Large intestine (tissue), 3 donors: ENCODE measurements around the gene SUSD3. TPM values are rescaled to one million over a fixed set of nuclear protein-coding genes. Genes with fewer than 3 reads are reported as not detected.

Experiments
- DNase-seq, 2 donors: peaks; one replicate each; pipeline versions ENCODE4 v3.0.0 to v3.0.0-alpha.2; 2013
- H3K27ac ChIP-seq: one replicate; pipeline ENCODE4 v1.5.1; 2013; ENCODE audit warnings: low read length
- H3K27me3 ChIP-seq: 2 replicates; pipeline ENCODE4 v1.6.1; 2013; ENCODE audit warnings: low read length; ENCODE audit not compliant: control insufficient read depth, insufficient read depth
- H3K36me3 ChIP-seq: 2 replicates; pipeline ENCODE4 v1.6.1; 2013; ENCODE audit warnings: low read length; ENCODE audit not compliant: control insufficient read depth, insufficient read depth
- H3K4me1 ChIP-seq: one replicate; pipeline ENCODE4 v1.6.1; 2013; ENCODE audit warnings: low read length; ENCODE audit not compliant: control insufficient read depth, insufficient read depth
- H3K4me3 ChIP-seq: one replicate; pipeline ENCODE4 v1.5.1; 2013; ENCODE audit warnings: low read length
- H3K9me3 ChIP-seq: one replicate; pipeline ENCODE4 v1.6.1; 2013; ENCODE audit warnings: mild to moderate bottlenecking, low read depth, low read length, moderate library complexity; ENCODE audit not compliant: control insufficient read depth
- WGBS: methylation state at CpG from one replicate; pipeline ENCODE4 v1.1.5; 2013; ENCODE audit warnings: low lambda C conversion rate; ENCODE audit not compliant: insufficient coverage; 5-methylcytosine and 5-hydroxymethylcytosine counted together
- polyA plus RNA-seq: library from polyadenylated mRNA; unstranded; fragments of 120-200 nt; gene quantifications from one replicate; pipeline ENCODE4 v1.2.1, GENCODE V29; 2013

SUSD3 gene
- polyA plus RNA-seq, 1 donor = 7.6 TPM

DNA sequence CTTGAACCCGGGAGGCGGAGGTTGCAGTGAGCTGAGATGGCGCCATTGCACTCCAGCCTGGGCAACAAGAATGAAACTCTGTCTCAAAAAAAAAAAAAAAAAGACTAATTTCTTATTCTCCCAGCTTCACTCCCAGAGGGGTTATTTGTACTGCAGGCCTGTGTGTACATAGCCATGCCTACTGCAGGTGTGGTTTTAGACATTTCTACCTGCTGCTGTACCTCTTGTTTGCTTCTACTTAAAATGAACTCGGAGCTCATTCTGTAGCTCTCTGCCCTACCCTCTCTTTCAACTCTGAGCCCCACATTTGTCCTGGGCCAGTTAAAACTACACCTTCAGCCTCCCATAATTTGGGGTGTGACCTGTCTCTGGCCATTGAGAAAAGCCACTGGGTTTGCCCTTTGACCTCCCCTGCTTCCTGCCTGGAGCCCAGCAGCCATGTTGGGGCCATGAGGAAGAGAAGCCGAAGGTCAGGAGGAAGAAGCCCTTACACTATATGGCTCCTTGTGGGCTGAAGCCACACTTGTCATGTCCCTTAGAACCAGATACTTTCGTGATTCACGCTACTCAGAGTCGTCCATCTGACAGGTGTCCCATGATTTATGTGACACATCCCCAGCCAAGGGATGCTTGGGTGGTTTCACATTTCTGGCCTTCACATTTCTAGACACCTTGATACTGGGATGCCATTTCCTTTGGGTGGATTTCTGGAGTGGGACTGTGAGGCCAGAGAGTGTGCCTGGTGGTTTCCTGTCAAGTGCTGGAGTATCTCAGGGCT is 28.1 kb downstream of the SUSD3 start:
- Histone ChIP-seq H3K27me3 (no peaks in the 10 kb centered on the region), H3K36me3 (peaks cover 4% of the 10 kb centered on the region), H3K4me3 (no peak overlapping the region), H3K9me3 (no peaks in the 10 kb centered on the region), H3K4me1 (peaks cover 2% of the 10 kb centered on the region), H3K27ac (no peak overlapping the region)
- WGBS = no CpG with 5 or more reads among the region's 8 CpGs
- no peak for DNase-seq

DNA sequence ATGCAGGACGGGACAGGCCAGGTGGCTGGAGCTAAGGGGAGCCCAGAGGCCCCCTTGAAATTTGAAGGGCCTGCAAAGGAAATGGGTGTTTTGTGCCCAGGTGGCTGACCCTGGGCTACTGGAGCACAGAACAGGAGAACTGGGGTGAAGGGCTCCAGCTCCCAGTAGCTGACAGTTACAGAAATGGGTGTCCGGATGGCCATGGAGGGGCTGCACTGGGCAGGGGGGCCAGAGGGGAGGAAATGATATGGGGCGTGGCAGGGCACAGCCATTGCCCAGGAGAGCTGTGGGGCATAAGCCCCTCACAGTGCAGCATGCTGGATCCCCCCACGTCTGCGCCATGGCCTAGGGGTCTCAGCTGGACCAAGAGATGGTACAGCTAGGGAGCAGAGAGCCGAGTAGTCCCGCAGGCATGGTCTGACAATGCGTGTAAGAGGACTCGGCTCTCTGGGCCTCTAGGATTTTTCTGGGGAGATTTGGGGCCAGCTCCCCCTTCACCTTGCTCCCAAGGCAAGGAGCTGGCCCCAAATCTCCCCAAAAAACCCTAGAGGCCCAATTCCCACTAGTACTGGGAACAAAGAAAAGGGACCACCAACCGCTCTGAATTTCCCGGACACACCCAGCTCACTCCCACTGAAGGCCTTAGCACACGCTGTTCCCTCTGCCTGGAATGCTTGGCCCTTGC is 29.6 kb downstream of the SUSD3 start:
- H3K36me3 ChIP-seq = peaks cover 4% of the 10 kb centered on the region
- H3K9me3 ChIP-seq = no peaks in the 10 kb centered on the region
- no peak for DNase-seq
- WGBS = no CpG with 5 or more reads among the region's 12 CpGs
- no peaks in the 10 kb centered on the region for H3K27me3 ChIP-seq
- H3K4me3 ChIP-seq = no peak overlapping the region
- peaks cover 8% of the 10 kb centered on the region for H3K4me1 ChIP-seq
- no peak overlapping the region for H3K27ac ChIP-seq

DNA sequence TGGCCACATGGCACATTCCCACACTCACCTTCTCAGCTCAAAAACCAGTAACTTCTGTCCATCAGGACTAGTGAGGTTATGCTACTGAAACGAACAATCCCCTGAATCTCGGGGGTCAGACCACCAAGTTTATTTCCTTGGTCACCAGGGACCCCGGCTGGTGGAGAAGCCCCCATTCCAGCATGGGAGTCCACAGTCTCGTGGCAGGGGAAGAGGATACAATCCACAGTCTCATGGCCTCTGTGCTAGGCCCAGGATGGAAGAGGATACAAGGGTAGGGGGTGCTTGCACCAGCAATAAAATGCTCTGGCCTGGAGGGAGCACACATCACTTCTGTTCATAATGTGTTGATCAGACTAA is 30.1 kb downstream of the SUSD3 start:
- Histone ChIP-seq H3K36me3 (peaks cover 4% of the 10 kb centered on the region), H3K4me1 (peaks cover 13% of the 10 kb centered on the region), H3K4me3 (no peak overlapping the region), H3K27ac (no peak overlapping the region), H3K27me3 (no peaks in the 10 kb centered on the region), H3K9me3 (no peaks in the 10 kb centered on the region)
- no peak for DNase-seq
- no CpG with 5 or more reads among the region's 4 CpGs for WGBS

DNA sequence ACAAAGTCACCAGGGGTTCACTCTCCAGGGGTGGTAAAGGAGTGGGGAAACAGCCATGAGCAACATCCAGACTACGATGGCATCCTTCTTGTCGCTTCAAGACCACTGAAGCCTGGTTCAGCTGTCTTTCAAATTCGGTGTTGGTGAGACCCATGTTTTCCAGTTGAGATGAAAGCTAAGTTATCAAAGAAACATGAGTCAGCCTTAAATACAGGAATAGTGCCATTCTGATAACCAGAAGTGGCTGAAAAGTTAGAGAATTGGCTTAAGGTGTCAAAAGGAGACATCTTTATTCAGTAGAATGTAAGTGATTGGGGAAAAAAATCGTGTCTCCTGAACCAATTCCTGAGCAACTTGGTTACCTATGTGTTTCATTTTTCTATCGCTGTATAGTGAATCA is 30.5 kb downstream of the SUSD3 start:
- no peak overlapping the region for H3K27ac ChIP-seq
- no peaks in the 10 kb centered on the region for H3K27me3 ChIP-seq
- 100% methylated on average over 1 of the region's 5 CpGs for WGBS
- peaks cover 17% of the 10 kb centered on the region for H3K4me1 ChIP-seq
- no peak for DNase-seq
- H3K9me3 ChIP-seq = no peaks in the 10 kb centered on the region
- no peak overlapping the region for H3K4me3 ChIP-seq
- H3K36me3 ChIP-seq = peaks cover 4% of the 10 kb centered on the region

GRCh38 chr9:93089481-93089991 is 31.0 kb downstream of the SUSD3 start:
- no peaks in the 10 kb centered on the region for H3K9me3 ChIP-seq
- peaks cover 2% of the 10 kb centered on the region for H3K36me3 ChIP-seq
- DNase-seq = no peak

DNA sequence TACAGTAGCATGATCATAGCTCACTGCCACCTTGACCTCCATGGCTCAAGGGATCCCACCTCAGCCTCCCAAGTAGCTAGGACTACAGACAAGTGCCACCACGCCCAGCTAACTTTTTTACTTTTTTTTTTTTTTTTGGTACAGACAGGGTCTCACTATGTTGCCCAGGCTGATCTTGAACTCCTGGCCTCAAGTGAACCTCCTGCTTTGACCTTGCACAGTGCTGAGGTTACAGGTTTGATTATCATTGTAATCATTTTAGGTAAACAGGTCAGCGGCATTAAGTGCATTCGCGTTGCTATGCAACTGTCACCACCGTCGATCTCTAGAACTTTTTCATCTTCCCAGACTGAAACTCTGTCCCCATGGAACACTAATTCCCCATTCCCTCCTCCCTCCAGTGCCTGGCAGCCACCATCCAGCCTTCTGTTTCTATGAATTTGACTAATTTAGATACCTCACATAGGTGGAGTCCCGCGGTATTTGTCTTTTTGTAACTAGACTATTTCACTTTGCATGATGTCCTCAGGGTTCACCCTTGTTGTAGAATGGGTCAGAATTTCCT is 31.7 kb downstream of the SUSD3 start:
- no CpG with 5 or more reads among the region's 8 CpGs for WGBS

More at GRCh38 chr9:93089481-93089991, 31.0 kb downstream of the SUSD3 start:
- H3K4me3 ChIP-seq = no peak overlapping the region
- no peak overlapping the region for H3K27ac ChIP-seq
- H3K27me3 ChIP-seq = no peaks in the 10 kb centered on the region
- WGBS = no CpG with 5 or more reads among the region's 12 CpGs
- H3K4me1 ChIP-seq = peaks cover 17% of the 10 kb centered on the region

GRCh38 chr9:93091056-93091452 is 32.6 kb downstream of the SUSD3 start:
- no peak overlapping the region for H3K27ac ChIP-seq
- H3K4me1 ChIP-seq = peaks cover 23% of the 10 kb centered on the region
- H3K9me3 ChIP-seq = no peaks in the 10 kb centered on the region
- 100% methylated on average over 1 of the region's 4 CpGs for WGBS
- no peaks in the 10 kb centered on the region for H3K36me3 ChIP-seq
- no peaks in the 10 kb centered on the region for H3K27me3 ChIP-seq
- no peak for DNase-seq
- H3K4me3 ChIP-seq = no peak overlapping the region

More for the DNA sequence above, 31.7 kb downstream of the SUSD3 start:
- no peak overlapping the region for H3K27ac ChIP-seq
- H3K4me1 ChIP-seq = peaks cover 23% of the 10 kb centered on the region
- no peak for DNase-seq
- H3K36me3 ChIP-seq = no peaks in the 10 kb centered on the region
- no peaks in the 10 kb centered on the region for H3K9me3 ChIP-seq
- no peak overlapping the region for H3K4me3 ChIP-seq
- no peaks in the 10 kb centered on the region for H3K27me3 ChIP-seq

GRCh38 chr9:93091453-93092081 is 33.1 kb downstream of the SUSD3 start:
- no peak for DNase-seq
- no peaks in the 10 kb centered on the region for H3K9me3 ChIP-seq
- peaks cover 23% of the 10 kb centered on the region for H3K4me1 ChIP-seq
- H3K27me3 ChIP-seq = no peaks in the 10 kb centered on the region
- H3K4me3 ChIP-seq = no peak overlapping the region
- H3K36me3 ChIP-seq = no peaks in the 10 kb centered on the region
- no CpG with 5 or more reads among the region's 3 CpGs for WGBS
- no peak overlapping the region for H3K27ac ChIP-seq

GRCh38 chr9:93092251-93092991 is 33.9 kb downstream of the SUSD3 start:
- Histone ChIP-seq H3K36me3 (no peaks in the 10 kb centered on the region), H3K27ac (no peak overlapping the region), H3K4me3 (no peak overlapping the region), H3K9me3 (no peaks in the 10 kb centered on the region), H3K27me3 (no peaks in the 10 kb centered on the region), H3K4me1 (peaks cover 29% of the 10 kb centered on the region)
- WGBS = no CpG with 5 or more reads among the region's 7 CpGs
- no peak for DNase-seq
